WERI-Rb-1 (cell line): ENCODE measurements around the gene PPT2.

Experiments
- DNase-seq: peaks from one replicate; pipeline ENCODE4 v3.0.0-alpha.2; 2020
- H3K27ac ChIP-seq: fragments of 250-450 bp; sonication (Bioruptor Pico); 2 replicates; pipeline ENCODE4 v1.5.1; 2020; ENCODE audit warnings: mild to moderate bottlenecking, moderate library complexity
- H3K27me3 ChIP-seq: fragments of 250-450 bp; sonication (Bioruptor Pico); 2 replicates; pipeline ENCODE4 v1.5.1; 2021; ENCODE audit warnings: mild to moderate bottlenecking, low read depth, moderate library complexity; ENCODE audit not compliant: insufficient read depth, severe bottlenecking
- H3K36me3 ChIP-seq: fragments of 250-450 bp; sonication (Bioruptor Pico); 2 replicates; pipeline ENCODE4 v1.5.1; 2020; ENCODE audit warnings: mild to moderate bottlenecking, moderate library complexity
- H3K4me3 ChIP-seq: 2 replicates; pipeline ENCODE4 v1.5.1; 2011; ENCODE audit warnings: low read depth, mild to moderate bottlenecking, control low read depth, low read length
- H3K9me3 ChIP-seq: fragments of 250-450 bp; sonication (Bioruptor Pico); 2 replicates; pipeline ENCODE4 v1.5.1; 2021; ENCODE audit warnings: mild to moderate bottlenecking, moderate library complexity; ENCODE audit not compliant: severe bottlenecking
- CTCF ChIP-seq: IDR thresholded peaks from 2 replicates; pipeline ENCODE4 v1.5.1; 2011; ENCODE audit warnings: low read depth, mild to moderate bottlenecking, control low read depth, inconsistent platforms, low read length

The PPT2 gene

GRCh38 chr6:32151181-32151862 is 2.6 kb upstream of the PPT2 start:
- TF ChIP-seq CTCF = no peak
- H3K27ac ChIP-seq = peak overlapping the region; percentile 60
- H3K27me3 ChIP-seq = no peaks in the 10 kb centered on the region
- peak; percentile 82 for DNase-seq
- H3K36me3 ChIP-seq = peaks cover 15% of the 10 kb centered on the region
- H3K9me3 ChIP-seq = peaks cover 2% of the 10 kb centered on the region
- peak overlapping the region; percentile 45 for H3K4me3 ChIP-seq

- peak within 1 kb of the TSS; percentile 85 for H3K27ac ChIP-seq
- H3K27me3 ChIP-seq = no peaks in the 10 kb centered on the region
- peaks cover 2% of the 10 kb centered on the region for H3K9me3 ChIP-seq
- H3K36me3 ChIP-seq = peaks cover 23% of the 10 kb centered on the region
- H3K4me3 ChIP-seq = peak within 1 kb of the TSS; percentile 45
- DNase-seq = no peak
- TF ChIP-seq CTCF = no peak
Measured at GRCh38 chr6:32151863-32152768, 1.8 kb upstream of the PPT2 start, which contains the start of gene PRRT1. TSS of gene PRRT1 (minus strand) at chr6:32151939. CDS start at chr6:32151827, 112 bp downstream.

GRCh38 chr6:32152769-32153563 is 975 bp upstream of the PPT2 start:
- Histone ChIP-seq H3K36me3 (peaks cover 32% of the 10 kb centered on the region), H3K27me3 (no peaks in the 10 kb centered on the region), H3K9me3 (peaks cover 2% of the 10 kb centered on the region), H3K4me3 (peak overlapping the region; percentile 82), H3K27ac (peak overlapping the region; percentile 85)
- no peak for TF ChIP-seq CTCF
- DNase-seq = no peak

- peak; percentile 94 for DNase-seq
Measured at GRCh38 chr6:32154514-32155161, 697 bp downstream of the PPT2 start.

More at GRCh38 chr6:32154514-32155161, 697 bp downstream of the PPT2 start:
- peak overlapping the region; percentile 82 for H3K4me3 ChIP-seq
- H3K27ac ChIP-seq = peak overlapping the region; percentile 85
- peaks cover 36% of the 10 kb centered on the region for H3K36me3 ChIP-seq
- TF ChIP-seq CTCF = peak; percentile 86
- H3K9me3 ChIP-seq = no peaks in the 10 kb centered on the region
- no peaks in the 10 kb centered on the region for H3K27me3 ChIP-seq
